ENCODE results near the gene EPHA8. TPM values are rescaled to one million over a fixed set of nuclear protein-coding genes. Genes with fewer than 3 reads are reported as not detected.

The EPHA8 gene
- total RNA-seq, 1 donor from 2014 or later = not detected

GRCh38 chr1:22641906-22642636, 78.8 kb downstream of the EPHA8 start:
- H3K4me1 Mint-ChIP-seq (ENCODE audit: low read depth) = no peaks in the 10 kb centered on the region
- no peaks in the 10 kb centered on the region for H3K9me3 Mint-ChIP-seq
- no peaks in the 10 kb centered on the region for H3K36me3 Mint-ChIP-seq (ENCODE audit: low read depth)
- H3K27me3 Mint-ChIP-seq (ENCODE audit: insufficient read depth) = no peaks in the 10 kb centered on the region
- peak; percentile 48 for DNase-seq (ENCODE audit: low spot score)
- intact Hi-C loops (cut with micrococcal nuclease) = loop anchor here (1.0 kb wide), 1 partner anchor 510 kb away; no protein-coding TSS in a partner anchor
- no peak overlapping the region for H3K27ac Mint-ChIP-seq
- H3K4me3 Mint-ChIP-seq = no peak overlapping the region

GRCh38 chr1:22643381-22643780, 80.1 kb downstream of the EPHA8 start, which contains the start of gene C1QC:
Gene C1QC (plus strand): TSS chr1:22643633. CDS start chr1:22644024, 391 bp downstream.
- no peaks in the 10 kb centered on the region for H3K36me3 Mint-ChIP-seq (ENCODE audit: low read depth)
- peaks cover 2% of the 10 kb centered on the region for H3K27me3 Mint-ChIP-seq (ENCODE audit: insufficient read depth)
- no peaks in the 10 kb centered on the region for H3K9me3 Mint-ChIP-seq
- no peak within 1 kb of the TSS for H3K4me3 Mint-ChIP-seq
- H3K4me1 Mint-ChIP-seq (ENCODE audit: low read depth) = no peaks in the 10 kb centered on the region
- intact Hi-C loops (cut with micrococcal nuclease) = no loop called here
- no peak within 1 kb of the TSS for H3K27ac Mint-ChIP-seq
- DNase-seq (ENCODE audit: low spot score) = no peak

GRCh38 chr1:22643928-22644327, 80.6 kb downstream of the EPHA8 start:
- Mint-ChIP-seq H3K36me3 (ENCODE audit: low read depth) (no peaks in the 10 kb centered on the region), H3K27me3 (ENCODE audit: insufficient read depth) (peaks cover 2% of the 10 kb centered on the region), H3K4me1 (ENCODE audit: low read depth) (no peaks in the 10 kb centered on the region), H3K27ac (no peak overlapping the region), H3K9me3 (no peaks in the 10 kb centered on the region), H3K4me3 (no peak overlapping the region)
- no peak for DNase-seq (ENCODE audit: low spot score)
- intact Hi-C loops (cut with micrococcal nuclease) = no loop called here

- Mint-ChIP-seq H3K27ac (no peak overlapping the region), H3K36me3 (ENCODE audit: low read depth) (no peaks in the 10 kb centered on the region), H3K4me3 (no peak overlapping the region), H3K27me3 (ENCODE audit: insufficient read depth) (peaks cover 2% of the 10 kb centered on the region), H3K4me1 (ENCODE audit: low read depth) (no peaks in the 10 kb centered on the region), H3K9me3 (no peaks in the 10 kb centered on the region)
- no peak for DNase-seq (ENCODE audit: low spot score)
- intact Hi-C loops (cut with micrococcal nuclease) = no loop called here
These were observed 82.6 kb downstream of the EPHA8 start for GRCh38 chr1:22645931-22646330.

GRCh38 chr1:22646384-22646783, 83.1 kb downstream of the EPHA8 start:
- H3K4me3 Mint-ChIP-seq = no peak overlapping the region
- H3K4me1 Mint-ChIP-seq (ENCODE audit: low read depth) = no peaks in the 10 kb centered on the region
- no peaks in the 10 kb centered on the region for H3K9me3 Mint-ChIP-seq
- no peaks in the 10 kb centered on the region for H3K36me3 Mint-ChIP-seq (ENCODE audit: low read depth)
- no peak for DNase-seq (ENCODE audit: low spot score)
- peaks cover 2% of the 10 kb centered on the region for H3K27me3 Mint-ChIP-seq (ENCODE audit: insufficient read depth)
- intact Hi-C loops (cut with micrococcal nuclease) = no loop called here
- no peak overlapping the region for H3K27ac Mint-ChIP-seq

- Mint-ChIP-seq H3K4me1 (ENCODE audit: low read depth) (no peaks in the 10 kb centered on the region), H3K27ac (no peak overlapping the region), H3K36me3 (ENCODE audit: low read depth) (no peaks in the 10 kb centered on the region), H3K9me3 (no peaks in the 10 kb centered on the region), H3K4me3 (no peak overlapping the region), H3K27me3 (ENCODE audit: insufficient read depth) (peaks cover 2% of the 10 kb centered on the region)
- DNase-seq (ENCODE audit: low spot score) = no peak
- intact Hi-C loops (cut with micrococcal nuclease) = no loop called here
These were observed 86.9 kb downstream of the EPHA8 start for GRCh38 chr1:22650089-22650693.

- intact Hi-C loops (cut with micrococcal nuclease) = no loop called here
- Mint-ChIP-seq H3K4me3 (no peak overlapping the region), H3K27me3 (ENCODE audit: insufficient read depth) (peaks cover 2% of the 10 kb centered on the region), H3K27ac (no peak overlapping the region), H3K9me3 (no peaks in the 10 kb centered on the region), H3K4me1 (ENCODE audit: low read depth) (no peaks in the 10 kb centered on the region), H3K36me3 (ENCODE audit: low read depth) (no peaks in the 10 kb centered on the region)
- no peak for DNase-seq (ENCODE audit: low spot score)
These were observed 88.9 kb downstream of the EPHA8 start for GRCh38 chr1:22651941-22652856.

GRCh38 chr1:22652881-22653316, 89.6 kb downstream of the EPHA8 start, which contains the start of gene C1QB:
Gene C1QB (plus strand): TSS chr1:22653236. CDS start chr1:22659463, 6,227 bp downstream.
- Mint-ChIP-seq H3K27me3 (ENCODE audit: insufficient read depth) (peaks cover 4% of the 10 kb centered on the region), H3K4me1 (ENCODE audit: low read depth) (no peaks in the 10 kb centered on the region), H3K9me3 (no peaks in the 10 kb centered on the region), H3K27ac (no peak within 1 kb of the TSS), H3K4me3 (no peak within 1 kb of the TSS), H3K36me3 (ENCODE audit: low read depth) (no peaks in the 10 kb centered on the region)
- intact Hi-C loops (cut with micrococcal nuclease) = no loop called here
- DNase-seq (ENCODE audit: low spot score) = no peak

Other genes with a start within 250 kb of the EPHA8 start
- 19.5 and 20.0 TPM in 2 replicates for gene ZBTB40, start 111.6 kb upstream of the EPHA8 start, total RNA-seq
- gene C1QA, start 73.1 kb downstream of the EPHA8 start, total RNA-seq = not detected in 2 replicates
- not detected in 2 replicates for gene C1QC, start 80.1 kb downstream of the EPHA8 start, total RNA-seq
- not detected in 2 replicates for gene C1QB, start 89.7 kb downstream of the EPHA8 start, total RNA-seq
- not detected in 2 replicates for gene EPHB2, start 147.3 kb downstream of the EPHA8 start, total RNA-seq

All from activated T-helper 1 cell treated with anti-CD3 and anti-CD28 coated beads, Interleukin-12 subunit alpha, Interleukin-12 subunit beta, Interleukin-2, Interleukin-4 antibody, amounts not matched to agents 30 ng/mL and 10 ng/mL and 1 ng/mL, durations not matched to agents 14 hours and 24 hours and 36 hours (primary cell).